ENCODE results near the gene GPRIN1. TPM values are rescaled to one million over a fixed set of nuclear protein-coding genes. Genes with fewer than 3 reads are reported as not detected.
"Not testable (repeated sequence)": the region's sequence is repeated elsewhere in the genome, so short reads cannot be mapped to it uniquely, and the experiment has no call there.

The GPRIN1 gene
- total RNA-seq, 1 experiment from 2014 or later: 8.5 TPM

DNA sequence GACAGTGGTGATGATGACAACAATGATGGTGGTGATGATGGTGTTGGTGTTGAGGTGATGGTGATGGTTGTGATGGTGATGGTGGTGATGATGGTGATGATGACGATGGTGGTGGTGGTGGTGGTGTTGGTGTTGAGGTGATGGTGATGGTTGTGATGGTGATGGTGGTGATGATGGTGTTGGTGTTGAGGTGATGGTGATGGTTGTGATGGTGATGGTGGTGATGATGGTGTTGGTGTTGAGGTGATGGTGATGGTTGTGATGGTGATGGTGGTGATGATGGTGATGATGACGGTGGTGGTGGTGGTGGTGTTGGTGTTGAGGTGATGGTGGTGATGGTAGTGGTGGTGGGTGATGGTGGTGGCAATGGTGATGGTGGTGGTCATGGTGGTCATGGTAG, 18.3 kb downstream of the GPRIN1 start:
- H3K4me1 Mint-ChIP-seq; H3K36me3 Mint-ChIP-seq; DNase-seq (ENCODE audit: low spot score); H3K27ac Mint-ChIP-seq; H3K4me3 Mint-ChIP-seq; ATAC-seq; CTCF ChIA-PET; H3K9me3 Mint-ChIP-seq; POLR2A ChIA-PET: not testable (repeated sequence)
- peaks cover 39% of the 10 kb centered on the region for H3K27me3 Mint-ChIP-seq (ENCODE audit: low read depth)
- TF ChIP-seq, protein P1, sequence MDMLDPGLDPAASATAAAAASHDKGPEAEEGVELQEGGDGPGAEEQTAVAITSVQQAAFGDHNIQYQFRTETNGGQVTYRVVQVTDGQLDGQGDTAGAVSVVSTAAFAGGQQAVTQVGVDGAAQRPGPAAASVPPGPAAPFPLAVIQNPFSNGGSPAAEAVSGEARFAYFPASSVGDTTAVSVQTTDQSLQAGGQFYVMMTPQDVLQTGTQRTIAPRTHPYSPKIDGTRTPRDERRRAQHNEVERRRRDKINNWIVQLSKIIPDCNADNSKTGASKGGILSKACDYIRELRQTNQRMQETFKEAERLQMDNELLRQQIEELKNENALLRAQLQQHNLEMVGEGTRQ (CRISPR knock-in tag; IDR thresholded peaks at IDR 0.05): 0 out of 2 replicates have a peak, but pooled peaks have one; percentile 22
- 0 out of 2 replicates have a peak, but pooled peaks have one; percentile 81 for TF ChIP-seq ZNF138 (CRISPR knock-in tag; conservative IDR thresholded peaks at IDR 0.05)
- TF ChIP-seq CBFB (CRISPR knock-in tag; IDR thresholded peaks at IDR 0.05; ENCODE audit: low read depth): peak; percentile 82; the same call in 1 of the 2 replicates
- TF ChIP-seq TP53 (CRISPR knock-in tag; IDR thresholded peaks at IDR 0.05): 0 out of 2 replicates have a peak, but pooled peaks have one; percentile 63
- TF ChIP-seq PRRX2 (CRISPR knock-in tag; IDR thresholded peaks at IDR 0.05): peak; percentile 59; the same call in 1 of the 2 replicates
- peak; percentile 79; the same call in 1 of the 2 replicates for TF ChIP-seq ZBTB21 (CRISPR knock-in tag; IDR thresholded peaks at IDR 0.05; ENCODE audit: borderline replicate concordance)

DNA sequence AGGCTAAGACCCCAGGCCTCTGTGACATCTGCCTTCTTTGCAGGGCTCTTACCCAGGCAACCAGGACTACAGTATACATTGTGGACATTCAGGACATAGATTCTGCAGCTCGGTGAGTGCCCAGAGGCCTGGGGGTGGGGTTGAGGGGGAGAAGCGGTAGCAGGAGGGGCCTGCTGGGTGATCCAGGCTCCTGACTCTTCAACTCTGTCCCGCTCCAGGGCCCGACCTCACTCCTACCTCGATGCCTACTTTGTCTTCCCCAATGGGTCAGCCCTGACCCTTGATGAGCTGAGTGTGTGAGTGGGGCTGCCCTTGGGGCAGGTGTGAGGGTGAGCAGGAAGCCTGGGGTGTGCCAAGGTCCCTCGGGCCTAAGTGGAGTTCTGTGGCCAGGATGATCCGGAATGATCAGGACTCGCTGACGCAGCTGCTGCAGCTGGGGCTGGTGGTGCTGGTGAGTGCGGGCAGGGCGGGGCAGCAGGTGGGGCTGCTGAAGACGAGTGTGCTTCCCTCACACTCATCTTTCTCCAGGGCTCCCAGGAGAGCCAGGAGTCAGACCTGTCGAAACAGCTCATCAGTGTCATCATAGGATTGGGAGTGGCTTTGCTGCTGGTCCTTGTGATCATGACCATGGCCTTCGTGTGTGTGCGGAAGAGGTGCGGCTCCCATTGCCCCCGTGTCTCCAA, 19.8 kb downstream of the GPRIN1 start:
- Mint-ChIP-seq H3K9me3 (peaks cover 11% of the 10 kb centered on the region), H3K27me3 (ENCODE audit: low read depth) (peaks cover 29% of the 10 kb centered on the region), H3K4me1 (no peaks in the 10 kb centered on the region), H3K27ac (no peak overlapping the region), H3K36me3 (no peaks in the 10 kb centered on the region; the same call in 1 of the 2 replicates), H3K4me3 (no peak overlapping the region)
- POLR2A ChIA-PET: no interaction called here
- CTCF ChIA-PET: no interaction called here
- TF ChIP-seq, protein P2, sequence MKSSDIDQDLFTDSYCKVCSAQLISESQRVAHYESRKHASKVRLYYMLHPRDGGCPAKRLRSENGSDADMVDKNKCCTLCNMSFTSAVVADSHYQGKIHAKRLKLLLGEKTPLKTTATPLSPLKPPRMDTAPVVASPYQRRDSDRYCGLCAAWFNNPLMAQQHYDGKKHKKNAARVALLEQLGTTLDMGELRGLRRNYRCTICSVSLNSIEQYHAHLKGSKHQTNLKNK (CRISPR knock-in tag; IDR thresholded peaks at IDR 0.05): no peak
- TF ChIP-seq RORB (CRISPR knock-in tag; IDR thresholded peaks at IDR 0.05) (no peak), NFE2L1 (CRISPR knock-in tag; IDR thresholded peaks at IDR 0.05) (no peak)
- TF ChIP-seq, protein P3, sequence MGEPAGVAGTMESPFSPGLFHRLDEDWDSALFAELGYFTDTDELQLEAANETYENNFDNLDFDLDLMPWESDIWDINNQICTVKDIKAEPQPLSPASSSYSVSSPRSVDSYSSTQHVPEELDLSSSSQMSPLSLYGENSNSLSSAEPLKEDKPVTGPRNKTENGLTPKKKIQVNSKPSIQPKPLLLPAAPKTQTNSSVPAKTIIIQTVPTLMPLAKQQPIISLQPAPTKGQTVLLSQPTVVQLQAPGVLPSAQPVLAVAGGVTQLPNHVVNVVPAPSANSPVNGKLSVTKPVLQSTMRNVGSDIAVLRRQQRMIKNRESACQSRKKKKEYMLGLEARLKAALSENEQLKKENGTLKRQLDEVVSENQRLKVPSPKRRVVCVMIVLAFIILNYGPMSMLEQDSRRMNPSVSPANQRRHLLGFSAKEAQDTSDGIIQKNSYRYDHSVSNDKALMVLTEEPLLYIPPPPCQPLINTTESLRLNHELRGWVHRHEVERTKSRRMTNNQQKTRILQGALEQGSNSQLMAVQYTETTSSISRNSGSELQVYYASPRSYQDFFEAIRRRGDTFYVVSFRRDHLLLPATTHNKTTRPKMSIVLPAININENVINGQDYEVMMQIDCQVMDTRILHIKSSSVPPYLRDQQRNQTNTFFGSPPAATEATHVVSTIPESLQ (CRISPR knock-in tag; IDR thresholded peaks at IDR 0.05): no peak
- no peak for ATAC-seq
- no peak for DNase-seq (ENCODE audit: low spot score)

DNA sequence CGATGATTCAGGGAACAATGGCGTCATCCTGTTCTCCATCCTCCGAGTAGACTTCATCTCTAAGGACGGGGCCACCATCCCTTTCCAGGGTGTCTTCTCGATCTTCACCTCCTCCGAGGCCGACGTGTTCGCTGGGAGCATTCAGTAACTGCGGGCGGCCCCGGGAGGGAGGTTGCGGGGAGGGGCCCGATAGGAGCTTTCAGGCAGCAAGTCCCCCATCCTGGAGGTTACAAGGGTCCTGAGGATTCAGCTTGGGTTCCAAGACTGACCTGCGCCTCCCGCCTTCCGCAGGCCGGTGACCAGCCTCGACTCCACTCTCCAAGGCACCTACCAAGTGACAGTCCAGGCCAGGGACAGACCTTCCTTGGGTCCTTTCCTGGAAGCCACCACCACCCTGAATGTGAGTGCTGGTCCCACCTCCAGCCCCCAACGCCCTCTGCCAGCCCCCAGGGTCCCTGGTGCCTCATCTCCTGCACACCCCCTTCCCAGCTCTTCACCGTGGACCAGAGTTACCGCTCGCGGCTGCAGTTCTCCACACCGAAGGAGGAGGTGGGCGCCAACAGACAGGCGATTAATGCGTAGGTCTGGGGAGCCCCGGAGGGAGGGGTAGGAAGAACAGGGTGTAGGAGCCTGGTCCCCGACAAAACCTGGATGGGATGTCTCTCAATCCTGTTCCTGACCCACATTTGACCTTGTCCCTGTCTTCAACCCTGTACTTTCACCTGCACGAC, 20.8 kb downstream of the GPRIN1 start:
- TF ChIP-seq PRRX2 (CRISPR knock-in tag; IDR thresholded peaks at IDR 0.05) (no peak), TEAD4 (CRISPR knock-in tag; IDR thresholded peaks at IDR 0.05) (no peak), KAT7 (CRISPR knock-in tag; IDR thresholded peaks at IDR 0.05; ENCODE audit: borderline replicate concordance) (no peak), ZNF138 (CRISPR knock-in tag; conservative IDR thresholded peaks at IDR 0.05) (no peak), RELA (CRISPR knock-in tag; IDR thresholded peaks at IDR 0.05; ENCODE audit: borderline replicate concordance) (no peak), TCF7 (CRISPR knock-in tag; IDR thresholded peaks at IDR 0.05; ENCODE audit: low read depth) (no peak), ZNF423 (CRISPR knock-in tag; IDR thresholded peaks at IDR 0.05) (no peak), ZNF671 (CRISPR knock-in tag; IDR thresholded peaks at IDR 0.05) (no peak)
- TF ChIP-seq, protein P1 (CRISPR knock-in tag; IDR thresholded peaks at IDR 0.05): no peak
- TF ChIP-seq, protein P2 (CRISPR knock-in tag; IDR thresholded peaks at IDR 0.05): no peak

More for the DNA sequence above, 20.8 kb downstream of the GPRIN1 start:
- DNase-seq (ENCODE audit: low spot score) (no peak), ATAC-seq (no peak)
- Mint-ChIP-seq H3K36me3 (no peaks in the 10 kb centered on the region; the same call in 1 of the 2 replicates), H3K27me3 (ENCODE audit: low read depth) (peaks cover 19% of the 10 kb centered on the region), H3K4me3 (no peak overlapping the region), H3K9me3 (peaks cover 14% of the 10 kb centered on the region), H3K27ac (no peak overlapping the region), H3K4me1 (no peaks in the 10 kb centered on the region)
- ChIA-PET POLR2A (no interaction called here), CTCF (no interaction called here)

Data from WTC11 (cell line).